RWPE2 (cell line): Measurements from ENCODE around the gene AVP.
A peak's percentile ranks its signal among the peaks of the same experiment; 100 is the strongest.

Source experiments
- ATAC-seq: fragments of 200-7000 bp; cut with Tn5 transposase; 3 replicates; pipeline ENCODE4 v1.9.1; 2021; ENCODE audit warnings: low read depth
- DNase-seq: peaks from one replicate; pipeline ENCODE4 v3.0.0-alpha.2; 2020; ENCODE audit warnings: low spot score
- H3K27ac ChIP-seq: fragments of 450-650 bp; 2 replicates; pipeline ENCODE4 v1.5.1; 2017; ENCODE audit warnings: mild to moderate bottlenecking; ENCODE audit not compliant: poor library complexity, severe bottlenecking
- H3K27me3 ChIP-seq: fragments of 250-450 bp; sonication (Bioruptor Pico); 2 replicates; pipeline ENCODE4 v1.5.1; 2021; ENCODE audit warnings: mild to moderate bottlenecking, moderate library complexity; ENCODE audit not compliant: insufficient read depth, poor library complexity, severe bottlenecking
- H3K36me3 ChIP-seq: fragments of 250-450 bp; sonication (Bioruptor Pico); 2 replicates; pipeline ENCODE4 v1.5.1; 2020; ENCODE audit warnings: low read depth, mild to moderate bottlenecking, moderate library complexity
- H3K4me1 ChIP-seq: fragments of 250-450 bp; sonication (Bioruptor Pico); 2 replicates; pipeline ENCODE4 v1.5.1; 2021; ENCODE audit warnings: mild to moderate bottlenecking, moderate library complexity; ENCODE audit not compliant: insufficient read depth, poor library complexity, severe bottlenecking
- H3K4me3 ChIP-seq: fragments of 250-450 bp; sonication (Bioruptor Pico); 2 replicates; pipeline ENCODE4 v1.5.1; 2021; ENCODE audit warnings: mild to moderate bottlenecking, moderate library complexity; ENCODE audit not compliant: severe bottlenecking
- H3K9me3 ChIP-seq: fragments of 250-450 bp; sonication (Bioruptor Pico); 2 replicates; pipeline ENCODE4 v1.5.1; 2021; ENCODE audit warnings: mild to moderate bottlenecking, moderate library complexity; ENCODE audit not compliant: severe bottlenecking
- CTCF ChIP-seq: fragments of 450-650 bp; IDR thresholded peaks from one replicate; pipeline ENCODE4 v1.5.1; 2017; ENCODE audit warnings: mild to moderate bottlenecking, moderate library complexity; ENCODE audit not compliant: poor library complexity, severe bottlenecking

AVP gene

GRCh38 chr20:3107464-3108025 is 23.0 kb upstream of the AVP start:
- no peak for DNase-seq
- Histone ChIP-seq H3K27me3 (no peaks in the 10 kb centered on the region), H3K4me1 (peaks cover 4% of the 10 kb centered on the region), H3K27ac (no peak overlapping the region), H3K36me3 (no peaks in the 10 kb centered on the region), H3K9me3 (no peaks in the 10 kb centered on the region), H3K4me3 (no peak overlapping the region)
- TF ChIP-seq CTCF = no peak
- ATAC-seq = no peak

- Histone ChIP-seq H3K27me3 (no peaks in the 10 kb centered on the region), H3K9me3 (no peaks in the 10 kb centered on the region), H3K4me1 (peaks cover 4% of the 10 kb centered on the region), H3K4me3 (no peak overlapping the region), H3K27ac (no peak overlapping the region), H3K36me3 (no peaks in the 10 kb centered on the region)
- ATAC-seq (no peak), DNase-seq (no peak)
- TF ChIP-seq CTCF = no peak
Observed at GRCh38 chr20:3106658-3107463, 22.3 kb upstream of the AVP start.

GRCh38 chr20:3106185-3106584 is 21.7 kb upstream of the AVP start:
- no peaks in the 10 kb centered on the region for H3K9me3 ChIP-seq
- no peak overlapping the region for H3K27ac ChIP-seq
- no peak overlapping the region for H3K4me3 ChIP-seq
- no peak for ATAC-seq
- no peak for DNase-seq
- no peaks in the 10 kb centered on the region for H3K36me3 ChIP-seq
- TF ChIP-seq CTCF = no peak
- no peaks in the 10 kb centered on the region for H3K27me3 ChIP-seq
- peaks cover 4% of the 10 kb centered on the region for H3K4me1 ChIP-seq

- peak; percentile 8 for TF ChIP-seq CTCF
- no peak overlapping the region for H3K27ac ChIP-seq
- DNase-seq (no peak), ATAC-seq (no peak)
- H3K9me3 ChIP-seq = no peaks in the 10 kb centered on the region
- H3K36me3 ChIP-seq = no peaks in the 10 kb centered on the region
- no peak overlapping the region for H3K4me3 ChIP-seq
- H3K27me3 ChIP-seq = no peaks in the 10 kb centered on the region
- peaks cover 4% of the 10 kb centered on the region for H3K4me1 ChIP-seq
Observed at GRCh38 chr20:3105256-3106137, 21.0 kb upstream of the AVP start.
